Measurements from ENCODE around the gene CFAP92. TPM values are rescaled to one million over a fixed set of nuclear protein-coding genes. Genes with fewer than 3 reads are reported as not detected.
"Not testable (repeated sequence)": the region's sequence is repeated elsewhere in the genome, so short reads cannot be mapped to it uniquely, and the experiment has no call there.

Gene CFAP92
- total RNA-seq, 1 donor from 2014 or later: 3.7 TPM

DNA sequence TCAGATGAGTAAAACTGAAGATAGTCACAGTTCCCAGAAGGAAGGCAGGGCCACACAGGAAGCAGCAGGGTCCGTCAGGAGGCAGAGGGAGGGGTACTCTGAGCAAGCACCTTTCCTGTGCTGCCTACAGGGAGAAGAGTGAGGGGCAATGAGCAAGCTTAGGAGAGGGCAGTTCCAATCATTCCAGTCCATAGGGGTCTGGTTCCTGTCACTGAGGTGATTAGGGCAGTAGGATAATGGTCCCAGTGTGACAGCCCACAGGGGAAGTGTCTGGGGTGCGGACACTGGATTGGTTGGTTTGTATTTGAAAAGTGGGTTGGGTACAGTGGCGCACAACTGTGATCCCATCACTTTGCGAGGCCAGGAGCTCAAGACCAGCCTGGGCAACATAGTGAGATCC lies 121.6 kb downstream of the CFAP92 start:
- Mint-ChIP-seq H3K4me3 (ENCODE audit: unreplicated experiment) (peak overlapping the region; percentile 38), H3K36me3 (ENCODE audit: low read depth, unreplicated experiment) (peaks cover 4% of the 10 kb centered on the region), H3K27ac (ENCODE audit: unreplicated experiment) (no peak overlapping the region), H3K4me1 (ENCODE audit: unreplicated experiment) (peaks cover 28% of the 10 kb centered on the region), H3K27me3 (ENCODE audit: unreplicated experiment) (peaks cover 12% of the 10 kb centered on the region), H3K9me3 (ENCODE audit: unreplicated experiment) (no peaks in the 10 kb centered on the region)
- TF ChIP-seq, protein P1, sequence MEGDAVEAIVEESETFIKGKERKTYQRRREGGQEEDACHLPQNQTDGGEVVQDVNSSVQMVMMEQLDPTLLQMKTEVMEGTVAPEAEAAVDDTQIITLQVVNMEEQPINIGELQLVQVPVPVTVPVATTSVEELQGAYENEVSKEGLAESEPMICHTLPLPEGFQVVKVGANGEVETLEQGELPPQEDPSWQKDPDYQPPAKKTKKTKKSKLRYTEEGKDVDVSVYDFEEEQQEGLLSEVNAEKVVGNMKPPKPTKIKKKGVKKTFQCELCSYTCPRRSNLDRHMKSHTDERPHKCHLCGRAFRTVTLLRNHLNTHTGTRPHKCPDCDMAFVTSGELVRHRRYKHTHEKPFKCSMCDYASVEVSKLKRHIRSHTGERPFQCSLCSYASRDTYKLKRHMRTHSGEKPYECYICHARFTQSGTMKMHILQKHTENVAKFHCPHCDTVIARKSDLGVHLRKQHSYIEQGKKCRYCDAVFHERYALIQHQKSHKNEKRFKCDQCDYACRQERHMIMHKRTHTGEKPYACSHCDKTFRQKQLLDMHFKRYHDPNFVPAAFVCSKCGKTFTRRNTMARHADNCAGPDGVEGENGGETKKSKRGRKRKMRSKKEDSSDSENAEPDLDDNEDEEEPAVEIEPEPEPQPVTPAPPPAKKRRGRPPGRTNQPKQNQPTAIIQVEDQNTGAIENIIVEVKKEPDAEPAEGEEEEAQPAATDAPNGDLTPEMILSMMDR (IDR thresholded peaks at IDR 0.05; ENCODE audit: unreplicated experiment): no peak
- no peak for DNase-seq (ENCODE audit: low spot score)

DNA sequence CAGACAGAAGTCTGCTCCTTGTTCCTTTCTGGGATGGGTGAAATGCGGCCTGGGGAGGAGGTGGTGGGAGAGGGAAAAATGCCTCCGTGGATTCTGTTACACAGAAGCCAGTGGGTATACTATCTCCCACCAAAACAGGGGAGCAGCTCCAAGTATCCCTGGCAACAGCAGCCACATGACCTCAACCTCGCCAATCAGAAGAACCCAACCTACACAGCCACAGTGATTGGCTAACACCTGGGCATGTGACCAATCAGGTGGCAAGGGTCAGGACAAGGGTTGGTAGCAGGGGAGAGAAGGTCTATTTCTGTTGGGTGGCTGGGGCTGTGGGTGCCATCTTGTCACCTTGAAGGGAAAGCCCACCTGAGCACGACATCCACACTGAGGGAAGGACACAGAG lies 123.5 kb downstream of the CFAP92 start:
- DNase-seq (ENCODE audit: low spot score): no peak
- H3K36me3 Mint-ChIP-seq (ENCODE audit: low read depth, unreplicated experiment): peaks cover 4% of the 10 kb centered on the region
- peaks cover 16% of the 10 kb centered on the region for H3K27me3 Mint-ChIP-seq (ENCODE audit: unreplicated experiment)
- no peaks in the 10 kb centered on the region for H3K9me3 Mint-ChIP-seq (ENCODE audit: unreplicated experiment)
- no peak overlapping the region for H3K27ac Mint-ChIP-seq (ENCODE audit: unreplicated experiment)
- H3K4me1 Mint-ChIP-seq (ENCODE audit: unreplicated experiment): peaks cover 24% of the 10 kb centered on the region
- TF ChIP-seq, protein P1 (IDR thresholded peaks at IDR 0.05; ENCODE audit: unreplicated experiment): no peak
- no peak overlapping the region for H3K4me3 Mint-ChIP-seq (ENCODE audit: unreplicated experiment)

DNA sequence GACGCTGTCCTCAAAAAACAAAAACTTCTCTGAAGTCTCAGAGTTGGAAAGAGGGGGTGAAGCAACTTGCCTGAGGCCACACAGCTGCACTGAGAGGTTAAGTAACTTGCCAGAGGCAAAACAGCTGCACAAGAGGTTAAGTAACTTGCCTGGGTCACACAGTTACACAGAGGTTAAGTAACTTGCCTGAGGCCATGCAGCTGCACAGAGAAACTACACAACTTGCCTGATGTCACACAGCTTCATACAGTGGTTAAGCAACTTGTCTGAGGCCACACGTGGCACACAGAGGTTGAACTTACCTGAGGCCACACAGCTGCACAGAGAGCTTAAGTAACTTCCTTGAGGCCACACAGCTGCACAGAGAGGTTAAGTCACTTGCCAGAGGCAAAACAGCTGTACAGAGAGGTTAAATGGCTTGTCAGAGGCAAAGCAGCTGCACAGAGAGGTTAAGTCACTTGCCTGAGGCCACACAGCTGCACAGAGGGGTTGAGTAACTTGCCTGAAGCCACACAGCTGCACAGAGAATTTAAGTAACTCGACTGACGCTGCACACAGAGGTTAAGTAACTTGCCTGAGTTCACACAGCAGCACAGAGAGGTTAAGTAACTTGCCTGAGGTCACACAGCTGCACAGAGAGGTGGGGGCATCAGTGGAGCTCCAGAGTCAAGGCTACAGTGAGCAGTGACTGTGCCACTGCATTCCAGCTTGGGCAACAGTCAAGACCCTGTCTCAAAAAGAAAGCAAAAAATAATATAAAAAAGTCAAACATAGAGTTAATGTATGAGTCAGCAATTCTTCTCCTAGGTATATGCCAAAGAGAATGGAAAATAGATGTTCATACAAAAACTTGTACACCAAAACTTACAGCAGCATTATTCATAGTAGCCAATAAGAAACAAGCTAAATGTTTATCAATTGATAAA lies 126.4 kb downstream of the CFAP92 start:
- Mint-ChIP-seq H3K9me3 (ENCODE audit: unreplicated experiment) (no peaks in the 10 kb centered on the region), H3K36me3 (ENCODE audit: low read depth, unreplicated experiment) (peaks cover 10% of the 10 kb centered on the region), H3K4me1 (ENCODE audit: unreplicated experiment) (peaks cover 12% of the 10 kb centered on the region), H3K27ac (ENCODE audit: unreplicated experiment) (no peak overlapping the region), H3K27me3 (ENCODE audit: unreplicated experiment) (peaks cover 9% of the 10 kb centered on the region), H3K4me3 (ENCODE audit: unreplicated experiment) (no peak overlapping the region)
- TF ChIP-seq, protein P1 (IDR thresholded peaks at IDR 0.05; ENCODE audit: unreplicated experiment): no peak
- DNase-seq (ENCODE audit: low spot score): no peak

DNA sequence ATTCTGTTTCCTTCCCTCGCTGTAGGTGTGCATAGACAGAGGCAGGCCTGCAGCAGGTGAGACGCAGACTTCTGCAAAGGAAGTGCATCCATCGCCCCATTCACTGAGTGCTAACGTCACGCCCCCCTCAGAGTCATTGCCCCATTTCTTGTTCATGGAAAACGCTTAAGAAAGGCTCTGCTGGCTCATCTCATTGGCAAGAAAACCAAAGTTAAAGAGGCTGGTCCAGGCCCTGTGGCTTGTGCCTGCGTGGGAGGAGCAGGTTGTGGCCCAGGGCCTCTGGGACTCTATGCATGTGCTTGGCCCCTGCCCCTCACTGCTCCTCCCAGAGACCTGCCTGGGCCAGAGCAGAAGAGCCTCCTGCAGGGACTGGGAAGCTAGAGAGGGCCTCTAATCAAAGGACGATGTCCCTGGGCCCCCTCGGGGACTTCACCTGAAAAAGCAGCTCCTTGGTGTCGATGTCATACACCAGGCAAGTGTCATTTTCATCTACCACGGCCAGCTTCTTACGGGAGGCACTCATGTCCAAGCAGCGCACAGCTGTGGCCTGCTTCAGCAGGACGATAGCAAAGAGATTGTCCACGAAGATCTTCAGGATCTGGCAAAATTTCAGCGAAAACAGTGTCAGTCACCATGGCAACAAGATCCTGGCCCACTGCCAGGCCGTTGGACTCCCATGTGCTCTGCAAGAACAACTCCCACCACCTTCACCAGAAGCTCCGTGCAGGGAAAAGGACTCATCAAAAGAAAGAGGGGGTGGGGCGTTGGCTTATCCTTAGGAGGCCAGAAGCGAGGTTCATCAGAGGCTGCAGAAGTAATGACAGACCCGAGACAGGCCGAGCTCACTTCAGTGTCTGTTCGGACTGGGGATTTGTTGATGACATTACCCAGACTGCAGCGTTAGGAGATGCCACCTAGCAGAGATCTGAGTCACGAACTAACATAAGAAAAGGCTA lies 128.7 kb downstream of the CFAP92 start:
- peaks cover 19% of the 10 kb centered on the region for H3K36me3 Mint-ChIP-seq (ENCODE audit: low read depth, unreplicated experiment)
- not testable (repeated sequence) for H3K27ac Mint-ChIP-seq (ENCODE audit: unreplicated experiment); H3K27me3 Mint-ChIP-seq (ENCODE audit: unreplicated experiment); H3K9me3 Mint-ChIP-seq (ENCODE audit: unreplicated experiment); H3K4me1 Mint-ChIP-seq (ENCODE audit: unreplicated experiment); DNase-seq (ENCODE audit: low spot score)
- H3K4me3 Mint-ChIP-seq (ENCODE audit: unreplicated experiment): peak overlapping the region; percentile 18

DNA sequence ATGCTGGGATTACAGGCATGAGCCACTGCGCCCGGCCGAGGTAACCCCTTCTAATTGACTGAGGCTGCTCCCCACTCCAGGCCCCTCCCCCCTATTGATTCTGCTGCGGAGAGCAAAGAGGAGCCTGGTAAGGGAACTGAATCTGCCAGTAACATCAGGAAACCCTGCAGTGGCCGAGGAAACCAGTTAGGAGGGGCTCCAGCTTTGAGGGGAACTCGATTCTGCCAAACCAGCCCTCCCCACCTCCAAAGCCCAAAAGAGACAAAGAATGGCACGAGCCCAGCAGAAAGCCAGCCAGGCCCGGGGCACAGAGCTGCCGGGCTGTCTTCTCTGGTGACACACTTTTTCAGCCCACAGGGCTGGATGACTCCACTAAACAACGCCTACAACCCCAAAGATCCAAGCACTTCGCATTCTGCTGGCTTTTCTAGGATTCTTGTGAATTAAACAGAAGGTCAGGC lies 129.5 kb downstream of the CFAP92 start:
- Mint-ChIP-seq H3K4me3 (ENCODE audit: unreplicated experiment) (no peak overlapping the region), H3K4me1 (ENCODE audit: unreplicated experiment) (peaks cover 6% of the 10 kb centered on the region), H3K36me3 (ENCODE audit: low read depth, unreplicated experiment) (peaks cover 21% of the 10 kb centered on the region), H3K27me3 (ENCODE audit: unreplicated experiment) (peaks cover 7% of the 10 kb centered on the region), H3K27ac (ENCODE audit: unreplicated experiment) (no peak overlapping the region), H3K9me3 (ENCODE audit: unreplicated experiment) (peaks cover 5% of the 10 kb centered on the region)
- DNase-seq (ENCODE audit: low spot score): no peak
- TF ChIP-seq, protein P1 (IDR thresholded peaks at IDR 0.05; ENCODE audit: unreplicated experiment): no peak

Measured in endothelial cell (in vitro differentiated cells).